Activated T-cell treated with anti-CD3 and anti-CD28 coated beads, Interleukin-2, amount 50 U/mL, for 1 hour (primary cell): Measurements from ENCODE around the gene ZNF608.

ENCODE experiments used
- DNase-seq: peaks from one replicate; pipeline ENCODE4 v3.0.0-alpha.2; 2020

ZNF608 gene

GRCh38 chr5:124714910-124715309 is 31.5 kb downstream of the ZNF608 start:
- no peak for DNase-seq

GRCh38 chr5:124713595-124713994 is 32.8 kb downstream of the ZNF608 start:
- DNase-seq: no peak

GRCh38 chr5:124712731-124713305 is 33.6 kb downstream of the ZNF608 start:
- no peak for DNase-seq

- no peak for DNase-seq
Observed at GRCh38 chr5:124708086-124708485, 38.4 kb downstream of the ZNF608 start.

GRCh38 chr5:124707520-124707919 is 38.9 kb downstream of the ZNF608 start:
- no peak for DNase-seq

- DNase-seq: no peak
Observed at GRCh38 chr5:124706729-124707361, 39.6 kb downstream of the ZNF608 start.

GRCh38 chr5:124706051-124706450 is 40.4 kb downstream of the ZNF608 start:
- DNase-seq: no peak

GRCh38 chr5:124705577-124705976 is 40.9 kb downstream of the ZNF608 start:
- DNase-seq: no peak

- DNase-seq: no peak
Observed at GRCh38 chr5:124704594-124705284, 41.7 kb downstream of the ZNF608 start.

GRCh38 chr5:124703995-124704394 is 42.4 kb downstream of the ZNF608 start:
- DNase-seq: no peak

GRCh38 chr5:124702525-124702924 is 43.9 kb downstream of the ZNF608 start:
- no peak for DNase-seq

GRCh38 chr5:124701873-124702425 is 44.5 kb downstream of the ZNF608 start:
- DNase-seq: no peak

GRCh38 chr5:124701016-124701415 is 45.4 kb downstream of the ZNF608 start:
- no peak for DNase-seq

GRCh38 chr5:124700333-124700732 is 46.1 kb downstream of the ZNF608 start:
- no peak for DNase-seq

- DNase-seq: no peak
Observed at GRCh38 chr5:124698770-124699169, 47.7 kb downstream of the ZNF608 start.

- DNase-seq: no peak
Observed at GRCh38 chr5:124697933-124698591, 48.4 kb downstream of the ZNF608 start.

- no peak for DNase-seq
Observed at GRCh38 chr5:124697501-124697900, 48.9 kb downstream of the ZNF608 start.

- no peak for DNase-seq
Observed at GRCh38 chr5:124696898-124697297, 49.5 kb downstream of the ZNF608 start.
